ENCODE results near the gene SLC39A8.

- TF ChIP-seq SPI1 (IDR thresholded peaks at IDR 0.05; ENCODE audit: low read depth, low read length), result no peak
- no peak for TF ChIP-seq TAF1 (IDR thresholded peaks at IDR 0.05; ENCODE audit: low read depth, low read length)
- TF ChIP-seq POLR2AphosphoS5 (IDR thresholded peaks at IDR 0.05; ENCODE audit: low read depth, low read length), result no peak
- no peak for TF ChIP-seq POLR2A (IDR thresholded peaks at IDR 0.05; ENCODE audit: low read depth, low read length)
- TF ChIP-seq PAX5 (IDR thresholded peaks at IDR 0.05; ENCODE audit: insufficient read depth, low read length, severe bottlenecking), result no peak
- no peak for TF ChIP-seq POU2F2 (IDR thresholded peaks at IDR 0.05; ENCODE audit: low read depth, low read length)
Measured at GRCh38 chr4:102355748-102356147, 10.5 kb upstream of the SLC39A8 start.
